SK-N-SH (cell line): ENCODE measurements around the gene KYNU. TPM values are rescaled to one million over a fixed set of nuclear protein-coding genes. Genes with fewer than 3 reads are reported as not detected.

Experiments
- CTCF ChIA-PET: fragments of 300-600, 350-600 bp; formaldehyde crosslinking; extraction: SDS; loops from one replicate; lab custom pipeline; 2021; lab: Yijun Ruan, JAX
- POLR2A ChIA-PET: fragments of 350-600 bp; sonication (Branson Sonifier 250); formaldehyde crosslinking; extraction: SDS; loops from one replicate; lab custom pipeline; 2020; ENCODE audit warnings: antibody characterized with exemption, inconsistent platforms; lab: Yijun Ruan, JAX
- DNase-seq: peaks from one replicate; pipeline ENCODE4 v3.0.0; 2012
- H2AFZ ChIP-seq: fragments of 200-600 bp; sonication (generic); 2 replicates; pipeline ENCODE4 v1.8.1; 2016; ENCODE audit warnings: antibody characterized with exemption, mild to moderate bottlenecking, low read depth
- H3F3A ChIP-seq: fragments of 200-600 bp; sonication (generic); replicated peaks from 2 replicates; pipeline ENCODE3; 2016; ENCODE audit warnings: antibody characterized with exemption, mild to moderate bottlenecking; ENCODE audit not compliant: insufficient read depth
- H3K27ac ChIP-seq, 2 experiments: fragments of 200-500 bp in 1 of 2; fragments of 200-600 bp in 1 of 2; sonication (Bioruptor generic) in 1 of 2; sonication (generic), shearing (Covaris generic) in 1 of 2; 2 replicates each; pipeline versions ENCODE4 v1.5.1 to v1.6.1; 2014 to 2016; ENCODE audit warnings: low read depth in 2 of 2, inconsistent platforms in 1 of 2, low read length in 1 of 2, mild to moderate bottlenecking in 1 of 2, mixed read lengths in 1 of 2
- H3K27me3 ChIP-seq: fragments of 200-600 bp; sonication (generic), shearing (Covaris generic); 2 replicates; pipeline ENCODE4 v1.6.1; 2016; ENCODE audit warnings: mixed run types; ENCODE audit not compliant: insufficient read depth
- H3K36me3 ChIP-seq, 2 experiments: fragments of 200-500 bp in 1 of 2; fragments of 200-600 bp in 1 of 2; sonication (Bioruptor generic) in 1 of 2; sonication (generic) in 1 of 2; replicated peaks in 1 of 2; 2 replicates each; pipeline versions ENCODE3 to v1.5.1; 2014 to 2016; ENCODE audit warnings: low read length in 1 of 2, mild to moderate bottlenecking in 1 of 2; ENCODE audit not compliant: insufficient read depth in 2 of 2, control insufficient read depth in 1 of 2
- H3K4me1 ChIP-seq, 2 experiments: fragments of 200-500 bp in 1 of 2; fragments of 200-600 bp in 1 of 2; sonication (Bioruptor generic) in 1 of 2; sonication (generic), shearing (Covaris generic) in 1 of 2; 2 replicates each; pipeline versions ENCODE4 v1.5.1 to v1.6.1; 2014 to 2016; ENCODE audit warnings: low read depth in 1 of 2, low read length in 1 of 2, mixed run types in 1 of 2; ENCODE audit not compliant: insufficient read depth in 2 of 2, control insufficient read depth in 1 of 2
- H3K4me2 ChIP-seq: fragments of 200-600 bp; sonication (generic), shearing (Covaris generic); 2 replicates; pipeline ENCODE4 v1.6.1; 2017; ENCODE audit warnings: mixed run types
- H3K4me3 ChIP-seq, 2 experiments: fragments of 200-500 bp in 1 of 2; fragments of 200-600 bp in 1 of 2; sonication (Bioruptor generic) in 1 of 2; sonication (generic), shearing (Covaris generic) in 1 of 2; 2 replicates each; pipeline versions ENCODE4 v1.5.1 to v1.8.1; 2014 to 2016; ENCODE audit warnings: low read depth in 2 of 2, inconsistent platforms in 1 of 2, low read length in 1 of 2, mild to moderate bottlenecking in 1 of 2, mixed read lengths in 1 of 2, moderate library complexity in 1 of 2
- H3K79me2 ChIP-seq: fragments of 200-600 bp; sonication (generic); 2 replicates; pipeline ENCODE4 v1.8.1; 2017; ENCODE audit warnings: mild to moderate bottlenecking; ENCODE audit not compliant: insufficient read depth
- H3K9ac ChIP-seq: fragments of 200-600 bp; sonication (generic); 2 replicates; pipeline ENCODE4 v1.6.1; 2017; ENCODE audit warnings: mixed run types
- H3K9me2 ChIP-seq: fragments of 200-600 bp; sonication (generic); 2 replicates; pipeline ENCODE4 v1.6.1; 2017; ENCODE audit warnings: mixed run types
- H3K9me3 ChIP-seq: fragments of 200-600 bp; sonication (generic); 2 replicates; pipeline ENCODE4 v1.6.1; 2017; ENCODE audit warnings: mixed run types, mild to moderate bottlenecking, moderate library complexity
- H4K20me1 ChIP-seq: fragments of 200-600 bp; sonication (generic); 2 replicates; pipeline ENCODE4 v1.6.1; 2017; ENCODE audit warnings: mild to moderate bottlenecking, mixed run types; ENCODE audit not compliant: insufficient read depth
- FOXM1 ChIP-seq: IDR thresholded peaks from 2 replicates; pipeline ENCODE4 v1.4.0; 2012; ENCODE audit warnings: low read depth, mild to moderate bottlenecking
- GABPA ChIP-seq: IDR thresholded peaks from 2 replicates; pipeline ENCODE4 v1.4.0; 2012; ENCODE audit warnings: low read depth, mild to moderate bottlenecking
- GATA2 ChIP-seq: sonication (generic); formaldehyde crosslinking; IDR thresholded peaks from 2 replicates; pipeline ENCODE4 v1.5.0; 2020; ENCODE audit warnings: mild to moderate bottlenecking, missing genetic modification reagents
- NFIC ChIP-seq: IDR thresholded peaks from 2 replicates; pipeline ENCODE4 v1.4.0; 2012; ENCODE audit warnings: borderline replicate concordance
- NRF1 ChIP-seq: IDR thresholded peaks from 2 replicates; pipeline ENCODE4 v1.6.1; 2012; ENCODE audit warnings: low read depth, mild to moderate bottlenecking, low read length
- RCOR1 ChIP-seq: fragments of 150-350 bp; IDR thresholded peaks from 2 replicates; pipeline ENCODE4 v1.6.1; 2017; ENCODE audit warnings: antibody characterized with exemption, low read length
- TAF1 ChIP-seq: IDR thresholded peaks from 2 replicates; pipeline ENCODE4 v1.6.1; 2012; ENCODE audit warnings: low read depth, mild to moderate bottlenecking, low read length, moderate library complexity, borderline replicate concordance
- WGBS: methylation state at CpG from one replicate; pipeline ENCODE4 v1.1.6; 2017; ENCODE audit warnings: low lambda C conversion rate; 5-methylcytosine and 5-hydroxymethylcytosine counted together
- polyA plus RNA-seq, 3 experiments: library from polyadenylated mRNA; depleted of rRNA; stranded (reverse); fragments of >200 nt; gene quantifications; 2 replicates each; pipeline ENCODE4 v1.2.3, GENCODE V29; 2012
- TF ChIP-seq, protein P1 (sequence below): IDR thresholded peaks from 2 replicates; pipeline ENCODE4 v1.4.0; 2012; ENCODE audit warnings: low read depth, borderline replicate concordance
- TF ChIP-seq, protein P2 (sequence below): fragments of 150-350 bp; IDR thresholded peaks from 2 replicates; pipeline ENCODE4 v1.6.1; 2016; ENCODE audit warnings: mild to moderate bottlenecking, low read depth, low read length
- TF ChIP-seq, protein P3 (sequence below): fragments of 150-350 bp; IDR thresholded peaks from 2 replicates; pipeline ENCODE4 v1.6.1; 2017; ENCODE audit warnings: antibody characterized with exemption, low read length, low read depth, borderline replicate concordance

Gene KYNU
- polyA plus RNA-seq, 1 of the 3 experiments (the other 2 are of a cell fraction), result not detected

DNA sequence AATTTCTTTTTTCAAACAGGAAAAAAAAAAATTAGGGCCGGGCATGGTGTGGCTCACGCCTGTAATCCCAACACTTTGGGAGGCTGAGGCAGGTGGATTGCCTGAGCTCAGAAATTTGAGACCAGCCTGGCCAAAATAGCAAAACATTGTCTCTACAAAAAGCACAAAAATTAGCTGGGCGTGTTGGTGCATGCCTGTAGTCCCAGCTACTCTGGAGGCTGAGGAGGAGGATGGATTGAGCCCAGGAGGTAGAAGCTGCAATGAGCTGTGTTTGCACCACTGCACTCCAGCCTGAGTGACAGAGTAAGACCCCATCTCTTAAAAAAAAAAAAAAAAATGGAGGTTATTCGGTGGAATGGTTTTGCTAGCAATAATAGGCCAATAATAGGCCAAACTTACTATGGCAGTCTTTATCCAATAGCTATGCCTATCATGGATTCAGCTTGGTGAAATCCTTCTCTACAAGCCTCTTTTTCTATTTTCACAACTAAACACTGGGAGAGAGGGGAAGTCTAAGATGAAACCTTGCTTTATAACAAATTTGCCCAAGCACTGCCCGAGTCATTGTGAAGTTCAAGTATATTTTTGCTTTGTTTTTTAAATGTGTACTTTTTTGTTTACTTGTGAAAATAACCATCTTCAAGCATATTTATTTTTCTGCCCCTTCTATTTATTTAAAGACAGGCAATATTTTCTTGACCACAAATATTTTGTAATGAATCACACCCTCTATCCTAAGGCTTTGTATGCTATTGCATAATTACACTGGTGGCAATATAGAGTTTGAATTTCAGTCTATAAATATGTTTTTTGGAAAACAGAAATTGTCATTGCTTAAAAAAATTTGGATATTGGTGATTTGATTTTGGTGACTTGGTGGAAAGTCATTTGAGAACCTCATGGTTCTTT, 20.0 kb upstream of the KYNU start (continued):
- no peak for TF ChIP-seq RCOR1
- TF ChIP-seq, protein P1, sequence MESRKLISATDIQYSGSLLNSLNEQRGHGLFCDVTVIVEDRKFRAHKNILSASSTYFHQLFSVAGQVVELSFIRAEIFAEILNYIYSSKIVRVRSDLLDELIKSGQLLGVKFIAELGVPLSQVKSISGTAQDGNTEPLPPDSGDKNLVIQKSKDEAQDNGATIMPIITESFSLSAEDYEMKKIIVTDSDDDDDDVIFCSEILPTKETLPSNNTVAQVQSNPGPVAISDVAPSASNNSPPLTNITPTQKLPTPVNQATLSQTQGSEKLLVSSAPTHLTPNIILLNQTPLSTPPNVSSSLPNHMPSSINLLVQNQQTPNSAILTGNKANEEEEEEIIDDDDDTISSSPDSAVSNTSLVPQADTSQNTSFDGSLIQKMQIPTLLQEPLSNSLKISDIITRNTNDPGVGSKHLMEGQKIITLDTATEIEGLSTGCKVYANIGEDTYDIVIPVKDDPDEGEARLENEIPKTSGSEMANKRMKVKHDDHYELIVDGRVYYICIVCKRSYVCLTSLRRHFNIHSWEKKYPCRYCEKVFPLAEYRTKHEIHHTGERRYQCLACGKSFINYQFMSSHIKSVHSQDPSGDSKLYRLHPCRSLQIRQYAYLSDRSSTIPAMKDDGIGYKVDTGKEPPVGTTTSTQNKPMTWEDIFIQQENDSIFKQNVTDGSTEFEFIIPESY, result no peak
- TF ChIP-seq, all 33 proteins: peak for 0

DNA sequence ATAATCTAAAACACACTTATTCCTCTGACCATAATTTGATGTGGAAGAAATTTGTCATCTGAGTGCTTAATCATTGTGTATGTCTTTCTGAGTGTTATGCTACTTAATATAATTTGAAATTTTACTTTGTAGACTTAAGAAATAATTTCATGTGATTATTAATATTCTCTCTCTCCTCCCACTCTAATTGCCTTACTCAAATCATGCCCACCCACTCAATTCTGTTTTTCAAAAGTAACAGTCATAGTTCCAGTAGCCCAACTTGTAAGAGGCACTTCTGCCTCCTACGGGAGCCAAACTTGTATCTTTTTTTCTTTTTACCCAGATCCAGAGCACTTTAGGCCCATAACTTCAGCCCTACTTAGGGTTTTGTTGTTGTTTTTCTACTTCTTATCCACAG, 18.5 kb upstream of the KYNU start:
- no peaks in the 10 kb centered on the region for H3K36me3 ChIP-seq
- TF ChIP-seq NFIC (no peak), GABPA (no peak), FOXM1 (no peak), GATA2 (no peak), NRF1 (no peak), TAF1 (no peak)
- TF ChIP-seq, protein P2, sequence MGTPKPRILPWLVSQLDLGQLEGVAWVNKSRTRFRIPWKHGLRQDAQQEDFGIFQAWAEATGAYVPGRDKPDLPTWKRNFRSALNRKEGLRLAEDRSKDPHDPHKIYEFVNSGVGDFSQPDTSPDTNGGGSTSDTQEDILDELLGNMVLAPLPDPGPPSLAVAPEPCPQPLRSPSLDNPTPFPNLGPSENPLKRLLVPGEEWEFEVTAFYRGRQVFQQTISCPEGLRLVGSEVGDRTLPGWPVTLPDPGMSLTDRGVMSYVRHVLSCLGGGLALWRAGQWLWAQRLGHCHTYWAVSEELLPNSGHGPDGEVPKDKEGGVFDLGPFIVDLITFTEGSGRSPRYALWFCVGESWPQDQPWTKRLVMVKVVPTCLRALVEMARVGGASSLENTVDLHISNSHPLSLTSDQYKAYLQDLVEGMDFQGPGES, result no peak
- TF ChIP-seq, protein P3, sequence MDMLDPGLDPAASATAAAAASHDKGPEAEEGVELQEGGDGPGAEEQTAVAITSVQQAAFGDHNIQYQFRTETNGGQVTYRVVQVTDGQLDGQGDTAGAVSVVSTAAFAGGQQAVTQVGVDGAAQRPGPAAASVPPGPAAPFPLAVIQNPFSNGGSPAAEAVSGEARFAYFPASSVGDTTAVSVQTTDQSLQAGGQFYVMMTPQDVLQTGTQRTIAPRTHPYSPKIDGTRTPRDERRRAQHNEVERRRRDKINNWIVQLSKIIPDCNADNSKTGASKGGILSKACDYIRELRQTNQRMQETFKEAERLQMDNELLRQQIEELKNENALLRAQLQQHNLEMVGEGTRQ, result no peak
- TF ChIP-seq, all 33 proteins: peak for 0
- Histone ChIP-seq H4K20me1 (no peaks in the 10 kb centered on the region), H2AFZ (no peak overlapping the region), H3K27ac (no peak overlapping the region), H3F3A (no peaks in the 10 kb centered on the region), H3K4me3 (no peak overlapping the region), H3K9me3 (no peaks in the 10 kb centered on the region), H3K4me2 (no peak overlapping the region), H3K9ac (no peak overlapping the region), H3K27me3 (no peaks in the 10 kb centered on the region), H3K79me2 (no peaks in the 10 kb centered on the region), H3K9me2 (no peaks in the 10 kb centered on the region), H3K4me1 (no peaks in the 10 kb centered on the region)
- WGBS, result 74% methylated on average over 1 of the region's 1 CpG
- ChIA-PET CTCF (no interaction called here), POLR2A (no interaction called here)
- DNase-seq, result no peak
